ENCODE data around the gene PLXNB3.

- no peak for TF ChIP-seq POLR2A (IDR thresholded peaks at IDR 0.05)
- TF ChIP-seq, protein P1, sequence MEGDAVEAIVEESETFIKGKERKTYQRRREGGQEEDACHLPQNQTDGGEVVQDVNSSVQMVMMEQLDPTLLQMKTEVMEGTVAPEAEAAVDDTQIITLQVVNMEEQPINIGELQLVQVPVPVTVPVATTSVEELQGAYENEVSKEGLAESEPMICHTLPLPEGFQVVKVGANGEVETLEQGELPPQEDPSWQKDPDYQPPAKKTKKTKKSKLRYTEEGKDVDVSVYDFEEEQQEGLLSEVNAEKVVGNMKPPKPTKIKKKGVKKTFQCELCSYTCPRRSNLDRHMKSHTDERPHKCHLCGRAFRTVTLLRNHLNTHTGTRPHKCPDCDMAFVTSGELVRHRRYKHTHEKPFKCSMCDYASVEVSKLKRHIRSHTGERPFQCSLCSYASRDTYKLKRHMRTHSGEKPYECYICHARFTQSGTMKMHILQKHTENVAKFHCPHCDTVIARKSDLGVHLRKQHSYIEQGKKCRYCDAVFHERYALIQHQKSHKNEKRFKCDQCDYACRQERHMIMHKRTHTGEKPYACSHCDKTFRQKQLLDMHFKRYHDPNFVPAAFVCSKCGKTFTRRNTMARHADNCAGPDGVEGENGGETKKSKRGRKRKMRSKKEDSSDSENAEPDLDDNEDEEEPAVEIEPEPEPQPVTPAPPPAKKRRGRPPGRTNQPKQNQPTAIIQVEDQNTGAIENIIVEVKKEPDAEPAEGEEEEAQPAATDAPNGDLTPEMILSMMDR (IDR thresholded peaks at IDR 0.05 in 8 of 11, conservative IDR thresholded peaks at IDR 0.05 in 3 of 11) = no peak
Measured at GRCh38 chrX:153719238-153719637, 44.8 kb upstream of the PLXNB3 start.

All from spleen (tissue), 7 donors.